Islet of Langerhans (tissue), 1 donor: ENCODE results near the gene NUDT17.

Source experiments
- FAIRE-seq: peaks from one replicate; lab custom pipeline; 2011; peaks lifted over from hg19 to GRCh38; lab: Jason Lieb, UNC

The NUDT17 gene

DNA sequence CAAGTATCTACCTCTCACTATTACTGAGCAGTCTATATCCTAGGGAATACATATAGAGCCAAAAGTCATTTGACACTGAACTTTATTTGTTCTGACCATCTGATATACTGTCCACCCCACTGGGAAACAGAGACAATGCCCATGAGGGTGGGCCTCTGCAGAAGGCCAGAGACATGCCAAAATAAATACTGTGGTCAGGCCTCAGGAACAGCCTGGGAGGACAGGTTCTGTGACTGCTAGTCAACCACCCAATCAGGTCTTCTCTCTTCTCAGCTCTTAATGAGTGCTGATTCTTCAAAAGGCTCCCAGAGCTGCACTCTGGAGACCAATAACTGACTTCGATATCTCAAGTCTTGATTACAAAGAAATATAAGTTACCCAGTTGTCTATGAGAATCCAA, 45.7 kb downstream of the NUDT17 start:
- FAIRE-seq: no peak

DNA sequence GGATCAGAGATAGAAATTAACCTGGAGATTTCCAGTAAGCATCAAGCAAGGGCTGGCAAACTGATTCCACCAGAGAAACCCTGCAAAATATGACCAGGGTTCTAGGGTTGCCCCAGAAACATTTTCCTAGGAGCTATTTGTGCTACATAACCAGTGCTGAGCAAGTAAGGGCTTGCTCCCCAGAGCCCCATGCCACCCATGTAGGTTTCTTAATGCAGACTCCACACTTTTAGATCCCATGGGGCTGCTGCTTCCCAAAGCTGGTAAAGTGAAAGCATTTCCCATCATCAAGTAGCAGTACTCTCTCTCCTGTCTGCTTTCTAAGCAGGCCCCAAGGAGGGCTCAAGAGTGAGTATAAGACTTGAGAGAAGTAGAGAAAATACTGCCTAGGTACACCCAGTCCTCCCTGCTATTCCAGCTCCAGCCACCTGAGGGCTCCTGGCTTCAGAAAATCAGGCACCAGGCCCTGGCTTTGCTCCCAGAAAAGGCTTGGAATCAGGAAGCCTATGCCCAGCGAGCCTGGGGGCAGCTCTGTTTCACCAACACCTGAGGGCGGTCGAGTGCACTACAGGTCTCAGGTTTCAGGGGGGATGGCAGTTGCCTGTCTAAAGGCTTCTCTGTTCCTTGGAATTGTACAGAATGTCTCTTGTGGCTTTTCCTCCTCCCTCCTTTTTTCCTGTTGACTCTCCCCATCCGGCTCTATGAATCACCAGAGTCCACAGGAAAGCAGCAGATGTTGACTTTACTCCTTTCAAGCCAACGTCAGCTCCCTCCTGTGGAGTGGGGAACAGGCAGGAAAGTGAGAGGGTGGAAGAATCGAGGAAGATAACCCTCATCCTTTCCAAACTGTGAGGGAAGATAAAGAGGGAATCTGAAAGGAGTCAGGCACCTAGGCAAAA, 46.4 kb downstream of the NUDT17 start:
- FAIRE-seq: peak; percentile 99

DNA sequence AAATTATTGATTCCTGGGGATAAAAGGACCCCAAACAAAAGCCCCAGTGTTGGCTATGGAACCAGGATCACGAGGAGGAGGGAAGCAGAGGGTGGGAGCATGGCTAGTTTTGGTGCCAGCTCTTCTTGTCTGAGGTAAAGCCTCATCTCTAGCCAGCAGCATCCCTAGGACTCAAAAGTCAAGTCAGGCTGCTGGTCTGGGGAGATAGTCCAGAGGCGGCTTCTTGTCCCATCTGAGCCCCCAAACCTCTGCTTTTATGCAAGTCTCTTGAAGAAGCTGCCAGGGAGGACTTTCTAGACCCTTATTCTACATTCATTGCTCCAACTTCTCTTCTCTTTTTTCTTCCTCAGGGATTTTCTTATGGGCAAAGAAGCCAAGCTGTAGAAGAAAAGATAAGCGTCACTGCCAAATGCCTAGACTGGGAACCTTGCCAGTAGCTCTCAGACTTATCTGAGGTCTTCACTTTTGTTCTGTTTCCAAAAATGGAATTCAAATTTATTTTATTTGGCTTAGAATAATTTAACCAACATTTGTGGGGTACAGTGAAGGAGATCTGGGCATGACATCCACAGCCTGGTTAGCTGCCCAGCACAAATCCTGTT, 47.2 kb downstream of the NUDT17 start:
- peak; percentile 49 for FAIRE-seq

DNA sequence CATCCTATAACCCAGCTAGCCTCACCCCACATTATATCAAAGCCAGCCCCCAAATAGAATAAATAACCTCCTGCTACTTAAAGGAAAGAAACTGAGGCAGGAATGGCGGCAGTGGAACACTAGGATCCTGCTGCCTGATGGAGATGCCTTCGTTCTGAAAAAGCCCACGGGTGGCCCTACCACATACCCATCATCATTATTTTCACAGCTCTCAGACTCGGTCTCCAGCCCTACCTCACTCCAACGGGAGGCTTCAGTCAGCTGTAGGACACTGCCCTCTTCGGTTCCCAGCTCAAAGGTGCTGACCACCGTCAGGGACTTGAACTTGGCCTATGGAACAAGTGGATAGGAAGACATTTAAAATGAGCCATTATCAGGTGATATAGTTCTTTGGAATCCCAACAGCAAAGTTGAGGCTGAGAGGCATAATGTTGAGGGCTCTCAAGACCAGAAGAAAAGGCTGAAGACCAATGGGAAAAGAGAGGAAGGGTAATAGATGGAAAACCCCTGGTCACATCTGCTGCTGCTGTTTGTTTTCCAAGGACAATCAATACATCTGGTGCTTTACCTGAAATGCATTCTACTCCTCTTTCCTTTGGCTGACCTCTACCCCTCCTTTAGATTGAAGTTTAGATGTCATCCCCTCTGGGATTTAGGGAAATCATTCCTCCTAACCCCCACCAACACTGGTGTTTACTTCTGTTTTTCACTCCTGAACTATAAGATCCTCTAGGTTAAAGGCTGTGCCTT, 48.1 kb downstream of the NUDT17 start:
- FAIRE-seq: no peak

DNA sequence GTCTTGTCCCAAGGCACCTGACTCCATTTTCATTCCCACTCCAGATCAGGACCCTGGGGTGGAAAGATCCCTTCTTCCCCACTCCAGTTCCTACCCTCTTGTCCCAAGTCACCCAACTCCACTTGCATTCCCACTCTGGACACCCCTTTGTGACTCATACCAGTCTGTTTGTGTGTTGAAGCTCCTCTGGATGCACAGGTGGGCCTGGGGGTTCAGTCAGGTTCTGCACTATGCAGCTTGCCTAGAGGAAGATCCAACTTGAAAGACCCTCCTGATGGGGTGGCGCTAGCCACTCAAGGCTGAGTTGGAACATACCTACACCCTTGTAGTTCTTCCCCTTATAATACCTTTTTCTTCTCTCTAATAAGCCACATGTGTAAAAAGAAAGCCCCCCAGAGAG, 50.0 kb downstream of the NUDT17 start:
- no peak for FAIRE-seq

DNA sequence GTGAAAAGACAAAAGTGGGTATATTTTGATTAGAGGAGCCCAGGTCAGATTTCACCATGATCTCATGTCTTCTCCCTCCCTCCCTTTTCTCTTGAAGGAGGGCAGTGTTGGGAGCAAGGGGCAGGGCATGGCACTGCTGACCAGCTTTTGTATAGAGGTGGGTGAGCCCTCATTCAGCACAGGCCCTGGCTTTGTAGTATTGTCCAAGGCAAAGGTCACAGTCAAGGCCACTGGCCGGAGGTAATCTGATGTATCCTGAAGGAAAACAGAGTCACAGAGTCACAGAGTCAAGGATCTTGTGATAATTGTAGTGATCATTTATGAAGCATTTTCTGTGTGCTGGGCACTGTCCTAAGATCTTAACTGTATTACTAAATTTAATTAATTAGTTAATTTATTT, 52.5 kb downstream of the NUDT17 start:
- FAIRE-seq: no peak
